HG02623 (cell line): Measurements from ENCODE around the gene CAPN12.

Experiments used
- ATAC-seq: cut with Tn5 transposase; IDR thresholded peaks from one replicate; pipeline ENCODE4 v1.9.1; 2021; ENCODE audit warnings: moderate library complexity; ENCODE audit not compliant: unreplicated experiment

Gene CAPN12

GRCh38 chr19:38698225-38699026 lies 45.8 kb downstream of the CAPN12 start:
- ATAC-seq: no peak

GRCh38 chr19:38697641-38698071 lies 46.6 kb downstream of the CAPN12 start:
- ATAC-seq: no peak

- no peak for ATAC-seq
These were observed 47.1 kb downstream of the CAPN12 start for GRCh38 chr19:38697197-38697596.

- ATAC-seq: no peak
These were observed 47.6 kb downstream of the CAPN12 start for GRCh38 chr19:38696729-38697055.

GRCh38 chr19:38695832-38696728 lies 48.2 kb downstream of the CAPN12 start:
- ATAC-seq: no peak

GRCh38 chr19:38695317-38695683 lies 49.0 kb downstream of the CAPN12 start:
- ATAC-seq: no peak

- ATAC-seq: no peak
These were observed 50.7 kb downstream of the CAPN12 start for GRCh38 chr19:38693380-38694223.

- ATAC-seq: no peak
These were observed 51.6 kb downstream of the CAPN12 start for GRCh38 chr19:38692458-38693379.

- no peak for ATAC-seq
These were observed 52.3 kb downstream of the CAPN12 start for GRCh38 chr19:38691938-38692457.

GRCh38 chr19:38690832-38691231 lies 53.4 kb downstream of the CAPN12 start:
- ATAC-seq: no peak

- ATAC-seq: no peak
These were observed 54.1 kb downstream of the CAPN12 start for GRCh38 chr19:38690146-38690545.

- no peak for ATAC-seq
These were observed 56.4 kb downstream of the CAPN12 start for GRCh38 chr19:38687837-38688378.

GRCh38 chr19:38686530-38686888 lies 57.8 kb downstream of the CAPN12 start:
- no peak for ATAC-seq

GRCh38 chr19:38685666-38686529 lies 58.4 kb downstream of the CAPN12 start:
- ATAC-seq: no peak

- no peak for ATAC-seq
These were observed 59.2 kb downstream of the CAPN12 start for GRCh38 chr19:38684862-38685665.

GRCh38 chr19:38684078-38684861 lies 60.0 kb downstream of the CAPN12 start:
- no peak for ATAC-seq

GRCh38 chr19:38683393-38684077 lies 60.7 kb downstream of the CAPN12 start:
- no peak for ATAC-seq
